Measurements from ENCODE around the gene CHDH.

The CHDH gene

GRCh38 chr3:53846134-53846850 lies at the start of gene CHDH, which contains the start of gene IL17RB:
TSS of gene CHDH (minus strand) at chr3:53846419. CDS start at chr3:53824008, 22,411 bp downstream.
TSS of gene IL17RB (plus strand) at chr3:53846568. CDS start at chr3:53846589, 21 bp downstream.
- DNase-seq (ENCODE audit: low read depth in 2 of 2), result no peak

GRCh38 chr3:53892286-53892637 lies 46.0 kb upstream of the CHDH start:
- DNase-seq (ENCODE audit: low read depth in 2 of 2), result no peak

GRCh38 chr3:53891497-53892285 lies 45.5 kb upstream of the CHDH start, which contains the start of gene SELENOK:
TSS of gene SELENOK (minus strand) at chr3:53891859.
- DNase-seq (ENCODE audit: low read depth in 2 of 2), result peak; percentile 79 to 88

- DNase-seq (ENCODE audit: low read depth in 2 of 2), result peak in 1 of 2 donors; percentile 7
Measured at GRCh38 chr3:53890726-53891475, 44.7 kb upstream of the CHDH start.

GRCh38 chr3:53888232-53888631 lies 42.0 kb upstream of the CHDH start:
- DNase-seq (ENCODE audit: low read depth in 2 of 2), result no peak

- no peak for DNase-seq (ENCODE audit: low read depth in 2 of 2)
Measured at GRCh38 chr3:53887446-53887845, 41.2 kb upstream of the CHDH start.

GRCh38 chr3:53885239-53885638 lies 39.0 kb upstream of the CHDH start:
- DNase-seq (ENCODE audit: low read depth in 2 of 2), result no peak

- no peak for DNase-seq (ENCODE audit: low read depth in 2 of 2)
Measured at GRCh38 chr3:53884623-53885022, 38.4 kb upstream of the CHDH start.

GRCh38 chr3:53883008-53883407 lies 36.8 kb upstream of the CHDH start:
- DNase-seq (ENCODE audit: low read depth in 2 of 2), result no peak

- peak; percentile 67 to 80 for DNase-seq (ENCODE audit: low read depth in 2 of 2)
Measured at GRCh38 chr3:53881691-53882593, 35.7 kb upstream of the CHDH start, which contains the start of gene ACTR8. TSS of gene ACTR8 (minus strand) at chr3:53882152. CDS start at chr3:53882101, 51 bp downstream.

- no peak for DNase-seq (ENCODE audit: low read depth in 2 of 2)
Measured at GRCh38 chr3:53880396-53881345, 34.5 kb upstream of the CHDH start.

GRCh38 chr3:53865732-53866499 lies 19.7 kb upstream of the CHDH start:
- DNase-seq (ENCODE audit: low read depth in 2 of 2), result no peak

- DNase-seq (ENCODE audit: low read depth in 2 of 2), result no peak
Measured at GRCh38 chr3:53863145-53863544, 16.9 kb upstream of the CHDH start.

- no peak for DNase-seq (ENCODE audit: low read depth in 2 of 2)
Measured at GRCh38 chr3:53862241-53862640, 16.0 kb upstream of the CHDH start.

GRCh38 chr3:53860196-53860595 lies 14.0 kb upstream of the CHDH start:
- no peak for DNase-seq (ENCODE audit: low read depth in 2 of 2)

- DNase-seq (ENCODE audit: low read depth in 2 of 2), result no peak
Measured at GRCh38 chr3:53859178-53859577, 13.0 kb upstream of the CHDH start.

- no peak for DNase-seq (ENCODE audit: low read depth in 2 of 2)
Measured at GRCh38 chr3:53858096-53858741, 12.0 kb upstream of the CHDH start.

- DNase-seq (ENCODE audit: low read depth in 2 of 2), result no peak
Measured at GRCh38 chr3:53856964-53857363, 10.7 kb upstream of the CHDH start.

- no peak for DNase-seq (ENCODE audit: low read depth in 2 of 2)
Measured at GRCh38 chr3:53850895-53851294, 4.7 kb upstream of the CHDH start.
